NCI-H345 treated with DMSO at 0.1 percent for 48 hours (cell line): ENCODE data around the gene TMEM167A.
A peak's percentile ranks its signal among the peaks of the same experiment; 100 is the strongest.

Experiments
- DNase-seq: peaks from one replicate; lab custom pipeline; 2025; ENCODE audit not compliant: unreplicated experiment; lab: John Stamatoyannopoulos, UW

TMEM167A gene

GRCh38 chr5:83076742-83077661 lies at the start of gene TMEM167A, which contains the start of gene XRCC4:
TMEM167A (minus strand) TSS chr5:83077394; CDS start chr5:83077323, 71 bp downstream.
XRCC4 (plus strand) TSS chr5:83077547; CDS start chr5:83104920, 27,373 bp downstream.
- peak; percentile 91 for DNase-seq

GRCh38 chr5:83126501-83126900 lies 49.3 kb upstream of the TMEM167A start:
- DNase-seq, result no peak

GRCh38 chr5:83125560-83125959 lies 48.4 kb upstream of the TMEM167A start:
- DNase-seq, result no peak

GRCh38 chr5:83124593-83124992 lies 47.4 kb upstream of the TMEM167A start:
- DNase-seq, result no peak

- no peak for DNase-seq
Measured at GRCh38 chr5:83118976-83119375, 41.8 kb upstream of the TMEM167A start.

GRCh38 chr5:83118471-83118870 lies 41.3 kb upstream of the TMEM167A start:
- DNase-seq, result no peak

- DNase-seq, result no peak
Measured at GRCh38 chr5:83115816-83116215, 38.6 kb upstream of the TMEM167A start.

- no peak for DNase-seq
Measured at GRCh38 chr5:83109380-83109779, 32.2 kb upstream of the TMEM167A start.

GRCh38 chr5:83107692-83108420 lies 30.7 kb upstream of the TMEM167A start:
- DNase-seq, result no peak

GRCh38 chr5:83104021-83104420 lies 26.8 kb upstream of the TMEM167A start:
- DNase-seq, result no peak

- DNase-seq, result no peak
Measured at GRCh38 chr5:83102364-83102980, 25.3 kb upstream of the TMEM167A start.

- no peak for DNase-seq
Measured at GRCh38 chr5:83101514-83101913, 24.3 kb upstream of the TMEM167A start.

- DNase-seq, result no peak
Measured at GRCh38 chr5:83099445-83099844, 22.3 kb upstream of the TMEM167A start.

GRCh38 chr5:83099001-83099400 lies 21.8 kb upstream of the TMEM167A start:
- no peak for DNase-seq

GRCh38 chr5:83097689-83098231 lies 20.6 kb upstream of the TMEM167A start:
- no peak for DNase-seq

GRCh38 chr5:83096660-83097339 lies 19.6 kb upstream of the TMEM167A start:
- no peak for DNase-seq

GRCh38 chr5:83095957-83096539 lies 18.9 kb upstream of the TMEM167A start:
- no peak for DNase-seq

- no peak for DNase-seq
Measured at GRCh38 chr5:83095163-83095956, 18.2 kb upstream of the TMEM167A start.

GRCh38 chr5:83093692-83094091 lies 16.5 kb upstream of the TMEM167A start:
- no peak for DNase-seq
